NAMALWA (cell line): ENCODE measurements around the gene DDAH1.
A peak's percentile ranks its signal among the peaks of the same experiment; 100 is the strongest.

ENCODE experiments used
- DNase-seq: peaks from one replicate; pipeline ENCODE4 v3.0.0-alpha.2; 2015; ENCODE audit warnings: low spot score

Gene DDAH1

DNA sequence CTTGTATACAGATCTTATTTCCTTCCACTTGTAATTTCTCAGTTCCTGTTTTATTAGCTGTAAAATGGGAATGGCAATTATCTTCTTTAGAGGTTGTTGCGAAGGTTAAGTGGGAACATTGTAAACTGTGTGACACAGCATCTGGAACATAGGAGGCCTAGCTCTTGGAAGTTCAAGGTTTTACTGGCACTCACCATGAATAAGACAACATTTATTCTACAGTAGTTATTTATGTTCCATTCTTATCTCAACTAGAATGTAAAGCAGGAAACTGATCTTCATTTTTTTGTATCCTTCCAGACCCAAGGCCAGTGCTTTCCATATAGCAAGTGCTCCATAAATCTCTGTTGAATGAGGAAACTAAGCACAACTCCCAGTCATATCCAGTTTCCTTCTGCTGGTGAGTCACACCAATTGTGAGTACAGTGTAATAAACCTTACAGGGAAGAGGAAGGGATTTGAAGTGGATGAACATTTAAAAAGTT lies 189.9 kb downstream of the DDAH1 start:
- peak; percentile 38 for DNase-seq

DNA sequence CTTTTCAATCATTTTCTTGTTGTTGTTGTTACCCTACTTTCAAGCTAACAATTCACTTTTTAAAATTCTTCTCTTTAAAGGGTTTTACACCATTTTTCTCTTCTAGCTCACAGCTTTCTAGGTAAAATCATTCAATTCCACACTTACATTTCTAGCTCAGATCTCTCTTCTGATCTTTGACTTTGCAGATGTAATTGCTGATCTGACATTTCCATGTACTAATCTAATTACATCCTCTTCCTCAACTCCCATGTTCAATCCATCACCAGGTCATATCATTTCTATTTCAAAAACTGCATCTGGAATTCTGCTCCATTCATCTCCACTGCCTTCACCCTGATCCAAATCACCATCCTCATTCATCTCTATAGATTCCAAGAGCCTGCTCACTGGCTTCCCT lies 191.6 kb downstream of the DDAH1 start:
- no peak for DNase-seq

DNA sequence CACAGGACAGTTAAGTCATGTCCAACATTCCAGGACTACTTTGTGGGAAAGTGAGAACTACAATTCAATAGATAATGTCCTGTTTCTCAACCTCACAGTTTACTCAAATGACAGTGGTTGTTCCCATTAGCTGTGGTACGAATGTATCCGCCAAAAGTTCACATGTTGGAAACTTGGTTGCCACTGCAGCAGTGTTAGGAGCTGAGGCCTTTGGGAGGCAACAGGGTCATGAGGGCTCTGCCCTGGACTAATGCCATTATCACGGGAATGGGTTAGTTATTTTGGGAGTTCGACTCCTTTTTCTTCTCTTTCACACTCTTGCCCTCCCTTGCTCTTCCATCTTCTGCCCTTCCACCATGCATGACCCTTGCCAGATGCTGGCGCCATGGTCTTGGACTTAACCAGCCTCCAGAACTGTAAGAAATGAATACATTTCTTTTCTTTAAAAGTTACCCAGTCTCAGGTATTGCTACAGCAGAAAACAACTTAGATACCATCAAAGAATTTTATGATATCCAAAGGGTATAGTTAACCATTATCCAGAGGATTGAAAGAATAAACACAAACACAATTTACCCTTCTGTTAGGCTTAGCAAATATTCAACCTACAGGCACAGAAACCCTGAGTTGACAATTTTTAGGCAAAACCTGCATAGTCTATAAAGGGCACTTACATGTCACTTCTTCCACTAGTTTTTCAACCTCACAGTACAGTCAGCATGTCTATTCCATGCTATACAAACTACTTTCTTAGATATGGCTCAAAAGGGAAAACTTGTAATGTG lies 196.0 kb downstream of the DDAH1 start:
- DNase-seq: no peak
